Activated CD8-positive, alpha-beta memory T cell treated with anti-CD3 and anti-CD28 coated beads, Interleukin-2, amount 50 U/mL, for 24 hours (primary cell): Measurements from ENCODE around the gene TECPR2.

ENCODE experiments used
- DNase-seq: peaks from one replicate; pipeline ENCODE4 v3.0.0-alpha.2; 2020; ENCODE audit errors: extremely low read depth

Gene TECPR2

GRCh38 chr14:102469261-102469660 lies 106.5 kb downstream of the TECPR2 start:
- DNase-seq: no peak

GRCh38 chr14:102471921-102472790 lies 109.4 kb downstream of the TECPR2 start:
- no peak for DNase-seq

GRCh38 chr14:102472791-102473150 lies 110.0 kb downstream of the TECPR2 start:
- DNase-seq: no peak

GRCh38 chr14:102473559-102473958 lies 110.8 kb downstream of the TECPR2 start:
- DNase-seq: no peak

GRCh38 chr14:102474934-102475333 lies 112.2 kb downstream of the TECPR2 start:
- no peak for DNase-seq

GRCh38 chr14:102479107-102479506 lies 116.4 kb downstream of the TECPR2 start:
- no peak for DNase-seq

GRCh38 chr14:102479777-102480176 lies 117.0 kb downstream of the TECPR2 start:
- no peak for DNase-seq

GRCh38 chr14:102481371-102481770 lies 118.6 kb downstream of the TECPR2 start:
- DNase-seq: no peak

- no peak for DNase-seq
Measured at GRCh38 chr14:102481791-102482238, 119.1 kb downstream of the TECPR2 start.

- DNase-seq: no peak
Measured at GRCh38 chr14:102484316-102484715, 121.6 kb downstream of the TECPR2 start.

GRCh38 chr14:102485693-102486512 lies 123.2 kb downstream of the TECPR2 start:
- no peak for DNase-seq

- DNase-seq: no peak
Measured at GRCh38 chr14:102486513-102487203, 123.9 kb downstream of the TECPR2 start.

- no peak for DNase-seq
Measured at GRCh38 chr14:102487204-102487577, 124.5 kb downstream of the TECPR2 start.

- no peak for DNase-seq
Measured at GRCh38 chr14:102490456-102490855, 127.7 kb downstream of the TECPR2 start.

GRCh38 chr14:102491366-102491765 lies 128.6 kb downstream of the TECPR2 start:
- DNase-seq: no peak

- DNase-seq: no peak
Measured at GRCh38 chr14:102491786-102492530, 129.2 kb downstream of the TECPR2 start.

GRCh38 chr14:102492531-102492910 lies 129.8 kb downstream of the TECPR2 start:
- no peak for DNase-seq

- DNase-seq: no peak
Measured at GRCh38 chr14:102493096-102493495, 130.4 kb downstream of the TECPR2 start.

- no peak for DNase-seq
Measured at GRCh38 chr14:102493585-102493984, 130.8 kb downstream of the TECPR2 start.

GRCh38 chr14:102495491-102496330 lies 133.0 kb downstream of the TECPR2 start:
- no peak for DNase-seq

- no peak for DNase-seq
Measured at GRCh38 chr14:102496331-102496691, 133.6 kb downstream of the TECPR2 start.
